ENCODE data around the gene STXBP6. TPM values are rescaled to one million over a fixed set of nuclear protein-coding genes. Genes with fewer than 3 reads are reported as not detected.

STXBP6 gene
- total and polyA plus RNA-seq, 2 of the 13 experiments (the other 11 are each of a cell fraction or from before 2014, with no cell fraction given), result 35.3 to 42.8 TPM

DNA sequence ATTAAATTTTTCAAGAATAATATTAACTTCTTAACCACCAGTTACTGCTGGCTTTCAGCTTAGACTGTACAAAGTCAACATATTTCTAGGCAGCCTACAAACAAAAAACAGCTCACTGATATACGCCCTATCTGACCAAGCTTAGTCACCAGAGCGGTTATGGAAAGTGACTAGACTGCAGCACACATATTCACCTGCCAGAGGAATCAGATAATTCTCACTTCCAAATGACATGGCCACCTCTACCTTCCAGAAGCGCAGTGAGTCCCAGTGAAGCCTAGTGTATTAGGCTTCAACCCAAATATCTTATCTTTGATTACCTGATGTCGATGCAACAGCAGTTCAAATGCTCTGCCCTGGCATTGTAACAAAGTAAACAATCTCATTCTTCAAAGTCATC is 8.5 kb downstream of the STXBP6 start (continued):
- TF ChIP-seq ARNTL (CRISPR knock-in tag; IDR thresholded peaks at IDR 0.05) (no peak), SIX4 (CRISPR knock-in tag; IDR thresholded peaks at IDR 0.05) (no peak), FOXA3 (CRISPR knock-in tag; IDR thresholded peaks at IDR 0.05) (0 out of 2 replicates have a peak, but pooled peaks have one; percentile 16), ZNF124 (CRISPR knock-in tag; IDR thresholded peaks at IDR 0.05) (no peak)
- TF ChIP-seq, protein P1, sequence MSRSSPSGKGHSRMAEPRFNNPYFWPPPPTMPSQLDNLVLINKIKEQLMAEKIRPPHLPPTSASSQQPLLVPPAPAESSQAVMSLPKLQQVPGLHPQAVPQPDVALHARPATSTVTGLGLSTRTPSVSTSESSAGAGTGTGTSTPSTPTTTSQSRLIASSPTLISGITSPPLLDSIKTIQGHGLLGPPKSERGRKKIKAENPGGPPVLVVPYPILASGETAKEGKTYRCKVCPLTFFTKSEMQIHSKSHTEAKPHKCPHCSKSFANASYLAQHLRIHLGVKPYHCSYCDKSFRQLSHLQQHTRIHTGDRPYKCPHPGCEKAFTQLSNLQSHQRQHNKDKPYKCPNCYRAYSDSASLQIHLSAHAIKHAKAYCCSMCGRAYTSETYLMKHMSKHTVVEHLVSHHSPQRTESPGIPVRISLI (CRISPR knock-in tag; IDR thresholded peaks at IDR 0.05; ENCODE audit: borderline replicate concordance), result no peak

DNA sequence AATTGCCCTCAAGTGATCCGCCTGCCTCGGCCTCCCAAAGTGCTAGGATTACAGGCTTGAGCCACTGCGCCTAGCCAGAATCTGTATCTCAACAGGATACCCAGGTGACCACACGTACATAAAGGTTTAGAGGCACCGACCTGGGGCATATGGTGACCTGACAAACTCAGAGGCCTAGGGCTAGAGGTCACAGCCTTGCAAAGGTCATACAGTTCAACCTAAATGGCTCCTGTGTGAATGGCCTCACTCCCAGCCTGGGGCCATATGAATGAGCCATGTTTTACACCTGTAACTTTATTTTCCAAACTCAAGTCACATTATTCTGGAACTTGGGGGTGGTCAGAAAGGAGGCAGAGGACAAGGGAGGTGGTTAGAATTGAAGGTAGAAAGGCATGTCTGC is 10.0 kb downstream of the STXBP6 start:
- DNase-seq (ENCODE audit: low spot score) (no peak), ATAC-seq (no peak), FAIRE-seq (no peak)
- BruUV-seq (replicated peaks), result no TSS peak
- Histone ChIP-seq H3K27me3 (ENCODE audit: control insufficient read depth in 1 of 2, insufficient read depth in 2 of 2, low read length in 2 of 2) (no peaks in the 10 kb centered on the region), H3K4me2 (ENCODE audit: low read depth, low read length) (no peak overlapping the region), H3K4me3 (replicated peaks in 1 of 3; ENCODE audit: insufficient read depth in 1 of 3, low read depth in 2 of 3, low read length in 3 of 3) (no peak overlapping the region), H3K9me3 (ENCODE audit: low read length) (no peaks in the 10 kb centered on the region), H3K4me1 (ENCODE audit: insufficient read depth, low read length) (peaks cover 55% of the 10 kb centered on the region), H3K36me3 (replicated peaks in 1 of 2; ENCODE audit: control insufficient read depth in 1 of 2, insufficient read depth in 2 of 2, low read length in 2 of 2) (no peaks in the 10 kb centered on the region), H3K27ac (ENCODE audit: extremely low read length, insufficient read depth, low read length) (no peak overlapping the region), H3K79me2 (ENCODE audit: insufficient read depth, low read length) (peaks cover 2% of the 10 kb centered on the region), H3K9ac (ENCODE audit: insufficient read depth, low read depth, low read length) (no peak overlapping the region), H2AFZ (ENCODE audit: low read length) (no peak overlapping the region), H4K20me1 (ENCODE audit: insufficient read depth, low read length) (no peaks in the 10 kb centered on the region)
- POLR2A ChIA-PET, result no interaction called here
- in situ Hi-C loops (cut with HindIII; ENCODE audit: extremely low pct_ligation_motif_present, low pct_unique_long_range_greater_than_20kb), result loop anchor here (5.0 kb wide), 2 partner anchors 233 to 303 kb away; no protein-coding TSS in a partner anchor
- CTCF ChIA-PET (ENCODE audit: low intra/inter-chr PET ratio, low total read pairs), result no interaction called here
- WGBS (ENCODE audit: low lambda C conversion rate), result 92% methylated on average over 5 of the region's 5 CpGs
- intact Hi-C loops (cut with micrococcal nuclease; ENCODE audit: unreplicated experiment), result loop anchor here (5.0 kb wide), 1 partner anchor 153 kb away; no protein-coding TSS in a partner anchor
- TF ChIP-seq NR2F6 (IDR thresholded peaks at IDR 0.05), result 0 out of 2 replicates have a peak, but pooled peaks have one; percentile 45
- no peak for TF ChIP-seq NR2F6 (CRISPR knock-in tag; IDR thresholded peaks at IDR 0.05)
- TF ChIP-seq YEATS4 (CRISPR knock-in tag; IDR thresholded peaks at IDR 0.05; ENCODE audit: borderline replicate concordance), result 0 out of 2 replicates have a peak, but pooled peaks have one; percentile 27
- TF ChIP-seq ZNF264 (CRISPR knock-in tag; IDR thresholded peaks at IDR 0.05), result no peak
- no peak for TF ChIP-seq HNRNPLL (IDR thresholded peaks at IDR 0.05; ENCODE audit: low read depth, low read length, poor library complexity, severe bottlenecking)
- 0 out of 2 replicates have a peak, but pooled peaks have one; percentile 16 for TF ChIP-seq MED1 (CRISPR knock-in tag; IDR thresholded peaks at IDR 0.05)
- peak; percentile 64 for TF ChIP-seq ZMYM4 (CRISPR knock-in tag; IDR thresholded peaks at IDR 0.05)
- no peak for TF ChIP-seq PATZ1 (CRISPR knock-in tag; IDR thresholded peaks at IDR 0.05)

All from HepG2 (cell line).